Activated CD4-positive, alpha-beta memory T cell treated with anti-CD3 and anti-CD28 coated beads for 36 hours (primary cell): ENCODE results near the gene MARS2. TPM values are rescaled to one million over a fixed set of nuclear protein-coding genes. Genes with fewer than 3 reads are reported as not detected.
A peak's percentile ranks its signal among the peaks of the same experiment; 100 is the strongest.
"Not testable (repeated sequence)": the region's sequence is repeated elsewhere in the genome, so short reads cannot be mapped to it uniquely, and the experiment has no call there.

Source experiments
- CTCF ChIA-PET: fragments of 350-600 bp; sonication (Branson Sonifier 250); formaldehyde crosslinking; loops from one replicate; lab custom pipeline; 2021; ENCODE audit warnings: antibody characterized with exemption, inconsistent platforms; lab: Charles Lee
- POLR2A ChIA-PET: fragments of 350-600 bp; sonication (Branson Sonifier 250); formaldehyde crosslinking; loops from one replicate; lab custom pipeline; 2021; ENCODE audit warnings: antibody characterized with exemption; lab: Charles Lee
- DNase-seq: peaks from one replicate; pipeline ENCODE4 v3.0.0-alpha.2; 2020
- H3K27ac Mint-ChIP-seq: one replicate; pipeline ENCODE4 v1.8.0; 2021; ENCODE audit warnings: mixed read lengths
- H3K27me3 Mint-ChIP-seq: one replicate; pipeline ENCODE4 v1.8.0; 2021; ENCODE audit warnings: mixed read lengths
- H3K36me3 Mint-ChIP-seq: one replicate; pipeline ENCODE4 v1.8.0; 2021; ENCODE audit warnings: mixed read lengths
- H3K4me1 Mint-ChIP-seq: one replicate; pipeline ENCODE4 v1.8.0; 2021; ENCODE audit warnings: low read depth, mixed read lengths
- H3K4me3 Mint-ChIP-seq: one replicate; pipeline ENCODE4 v1.8.0; 2021; ENCODE audit warnings: mild to moderate bottlenecking, mixed read lengths
- H3K9me3 Mint-ChIP-seq: one replicate; pipeline ENCODE4 v1.8.0; 2021; ENCODE audit warnings: mixed read lengths
- intact Hi-C: fragments of 100-400 bp; cut with micrococcal nuclease; formaldehyde crosslinking; loops from one replicate; pipeline ENCODE4 v1.15.1; 2023
- total RNA-seq, 2 experiments: library from RNA; stranded (reverse); gene quantifications; one replicate each; pipeline ENCODE4 v1.2.3, GENCODE V29; 2021

The MARS2 gene
- total RNA-seq, 2 experiments from 2014 or later = 11.3 to 11.4 TPM

GRCh38 chr2:197707316-197708213 lies 2.4 kb downstream of the MARS2 start:
- DNase-seq = no peak
- Mint-ChIP-seq H3K27me3 (no peaks in the 10 kb centered on the region), H3K27ac (no peak overlapping the region), H3K4me3 (peak overlapping the region; percentile 80), H3K9me3 (no peaks in the 10 kb centered on the region), H3K36me3 (peaks cover 26% of the 10 kb centered on the region), H3K4me1 (peaks cover 39% of the 10 kb centered on the region)
- CTCF ChIA-PET = interaction anchor here (1.0 to 1.8 kb wide), 5 partner anchors 71 to 590 kb away, joined by 4 to 8 read pairs (median 4); no protein-coding TSS in a partner anchor
- intact Hi-C loops = loop anchor here (1.0 to 10.0 kb wide), 11 partner anchors 71 to 1747 kb away; partner anchors contain the start of genes CCDC150, PGAP1 and SATB2
- POLR2A ChIA-PET = no interaction called here

- Mint-ChIP-seq H3K9me3 (no peaks in the 10 kb centered on the region), H3K27ac (no peak overlapping the region), H3K27me3 (no peaks in the 10 kb centered on the region), H3K36me3 (peaks cover 26% of the 10 kb centered on the region), H3K4me3 (peak overlapping the region; percentile 56), H3K4me1 (peaks cover 45% of the 10 kb centered on the region)
- CTCF ChIA-PET = interaction anchor here (0.6 kb wide), 1 partner anchor 588 kb away, joined by 3 read pairs; no protein-coding TSS in a partner anchor
- no peak for DNase-seq
- intact Hi-C loops = loop anchor here (5.0 to 10.0 kb wide), 8 partner anchors 129 to 1746 kb away; partner anchors contain the start of genes CCDC150, PGAP1 and SATB2
- POLR2A ChIA-PET = no interaction called here
Observed at GRCh38 chr2:197708331-197708730, 3.2 kb downstream of the MARS2 start.

DNA sequence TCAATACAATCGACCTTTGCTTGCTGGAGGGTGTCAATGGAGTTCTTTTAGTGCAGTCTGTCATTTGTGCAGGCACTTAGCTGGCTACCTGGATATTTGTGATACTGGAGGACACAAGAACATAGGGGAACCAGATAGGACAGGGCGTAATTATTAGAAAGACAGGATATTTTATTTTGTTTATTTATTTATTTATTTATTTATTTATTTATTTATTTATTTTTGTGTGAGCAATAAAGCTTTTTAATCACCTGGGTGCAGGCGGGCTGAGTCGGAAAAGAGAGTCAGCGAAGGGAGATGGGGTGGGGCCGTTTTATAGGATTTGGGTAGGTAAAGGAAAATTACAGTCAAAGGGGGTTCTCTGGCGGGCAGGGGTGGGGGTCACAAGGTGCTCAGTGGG lies 4.0 kb downstream of the MARS2 start:
- peaks cover 48% of the 10 kb centered on the region for H3K4me1 Mint-ChIP-seq
- not testable (repeated sequence) for DNase-seq

DNA sequence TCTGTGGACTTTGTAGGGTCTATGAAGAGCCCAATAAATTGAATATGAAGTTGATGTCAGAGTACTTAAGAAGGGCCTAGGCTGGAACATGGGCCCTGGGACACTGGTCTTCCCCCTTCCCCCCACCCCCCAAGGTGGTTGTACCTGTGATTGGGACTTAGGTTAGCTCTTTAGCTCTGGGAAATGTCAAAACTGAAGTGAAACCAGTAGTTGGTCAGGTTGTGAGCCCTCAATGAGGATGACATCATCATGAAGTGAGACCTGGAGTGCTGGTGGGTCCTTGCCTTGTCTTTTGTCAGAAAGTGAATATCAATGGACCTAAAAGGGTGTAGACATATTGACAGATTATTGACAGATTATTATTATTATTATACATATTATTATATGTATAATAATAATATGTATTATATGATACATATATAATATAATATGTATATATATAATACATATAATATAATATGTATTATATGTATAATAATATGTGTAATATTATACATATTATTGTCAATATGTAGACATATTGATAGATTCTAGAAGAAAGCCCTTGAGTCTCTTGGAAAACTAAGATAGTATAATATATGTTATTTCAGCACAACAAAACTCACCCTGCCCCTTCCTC lies 5.4 kb downstream of the MARS2 start:
- no peak overlapping the region for H3K4me3 Mint-ChIP-seq
- H3K4me1 Mint-ChIP-seq = peaks cover 44% of the 10 kb centered on the region
- CTCF ChIA-PET = no interaction called here
- no peaks in the 10 kb centered on the region for H3K27me3 Mint-ChIP-seq
- POLR2A ChIA-PET = no interaction called here
- intact Hi-C loops = no loop called here
- DNase-seq = peak; percentile 30
- no peak overlapping the region for H3K27ac Mint-ChIP-seq
- H3K36me3 Mint-ChIP-seq = peaks cover 30% of the 10 kb centered on the region
- H3K9me3 Mint-ChIP-seq = no peaks in the 10 kb centered on the region

More for the DNA sequence above, 4.0 kb downstream of the MARS2 start:
- H3K27me3 Mint-ChIP-seq, H3K27ac Mint-ChIP-seq, H3K4me3 Mint-ChIP-seq, CTCF ChIA-PET, POLR2A ChIA-PET, H3K9me3 Mint-ChIP-seq: not testable (repeated sequence)
- H3K36me3 Mint-ChIP-seq = peaks cover 28% of the 10 kb centered on the region
- intact Hi-C loops = loop anchor here (5.0 to 10.0 kb wide), 8 partner anchors 128 to 1746 kb away; partner anchors contain the start of genes CCDC150, PGAP1 and SATB2

DNA sequence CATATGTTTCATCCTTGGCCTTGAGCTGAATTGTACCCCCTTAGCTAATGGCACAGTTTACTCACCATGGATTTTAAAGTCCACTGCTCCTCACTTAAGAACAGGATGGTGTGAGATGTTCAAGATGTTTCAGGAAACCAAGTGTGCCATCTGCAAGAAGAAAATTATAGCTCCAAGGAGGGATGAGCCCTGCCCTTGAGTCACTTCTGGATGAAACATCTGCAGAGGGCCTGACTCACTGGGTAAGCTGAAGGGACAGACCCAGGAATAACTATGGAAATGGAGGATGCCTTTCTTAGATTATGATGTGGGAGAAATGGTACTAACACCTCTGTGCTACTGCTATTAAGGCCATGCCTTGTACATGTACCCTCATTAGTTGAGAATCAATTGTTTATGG lies 6.4 kb downstream of the MARS2 start:
- Mint-ChIP-seq H3K36me3 (peaks cover 32% of the 10 kb centered on the region), H3K27ac (no peak overlapping the region), H3K4me3 (no peak overlapping the region), H3K9me3 (no peaks in the 10 kb centered on the region), H3K4me1 (peaks cover 44% of the 10 kb centered on the region), H3K27me3 (no peaks in the 10 kb centered on the region)
- intact Hi-C loops = no loop called here
- ChIA-PET POLR2A (no interaction called here), CTCF (interaction anchor here (1.1 kb wide), 1 partner anchor 67 kb away, joined by 4 read pairs; no protein-coding TSS in a partner anchor)
- DNase-seq = no peak

DNA sequence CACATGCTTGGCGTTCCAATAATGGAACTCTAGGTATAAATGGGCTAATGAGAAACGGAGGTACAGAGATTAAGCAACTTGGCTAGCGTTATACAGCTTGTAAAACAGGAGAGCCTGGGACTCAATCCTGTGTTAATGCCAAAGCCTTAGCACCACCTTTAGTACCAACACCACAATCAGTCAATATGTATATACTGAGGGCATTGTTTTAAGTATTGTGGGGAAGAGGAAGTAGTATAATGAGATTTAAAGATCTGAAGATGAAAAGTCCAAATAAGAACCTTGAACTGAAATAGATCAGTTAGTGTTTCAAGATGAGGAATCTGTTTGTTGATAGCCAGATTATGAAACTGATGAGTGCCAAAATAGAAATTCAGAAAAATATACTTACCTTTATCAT lies 8.1 kb downstream of the MARS2 start:
- ChIA-PET POLR2A (no interaction called here), CTCF (no interaction called here)
- Mint-ChIP-seq H3K4me1 (peaks cover 34% of the 10 kb centered on the region), H3K27me3 (no peaks in the 10 kb centered on the region), H3K9me3 (no peaks in the 10 kb centered on the region), H3K27ac (no peak overlapping the region), H3K36me3 (peaks cover 31% of the 10 kb centered on the region), H3K4me3 (no peak overlapping the region)
- intact Hi-C loops = no loop called here
- no peak for DNase-seq

- Mint-ChIP-seq H3K9me3 (no peaks in the 10 kb centered on the region), H3K4me1 (peaks cover 8% of the 10 kb centered on the region), H3K27ac (no peak overlapping the region), H3K4me3 (no peak overlapping the region), H3K36me3 (peaks cover 6% of the 10 kb centered on the region), H3K27me3 (no peaks in the 10 kb centered on the region)
- DNase-seq = no peak
- intact Hi-C loops = no loop called here
- CTCF ChIA-PET = no interaction called here
- POLR2A ChIA-PET = no interaction called here
Observed at GRCh38 chr2:197717863-197718262, 12.7 kb downstream of the MARS2 start.

DNA sequence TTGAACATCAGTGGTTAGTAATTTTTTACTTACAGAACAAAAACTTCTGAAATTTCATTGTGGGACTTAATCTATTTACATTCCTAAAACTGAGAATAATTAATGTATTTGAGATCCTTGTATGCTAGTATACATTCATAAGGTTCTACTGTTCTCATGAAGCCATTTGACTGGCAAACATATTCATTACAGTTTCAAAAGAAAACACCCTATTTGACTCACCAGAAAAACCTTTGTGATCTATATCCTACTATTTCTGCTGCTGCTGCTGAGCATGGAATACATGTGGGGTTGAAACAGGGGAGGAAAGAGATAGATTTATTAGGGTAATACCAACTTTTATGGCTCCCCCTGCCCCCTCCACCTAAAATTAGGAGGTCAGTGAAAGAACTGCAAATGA lies 21.8 kb downstream of the MARS2 start:
- CTCF ChIA-PET = no interaction called here

DNA sequence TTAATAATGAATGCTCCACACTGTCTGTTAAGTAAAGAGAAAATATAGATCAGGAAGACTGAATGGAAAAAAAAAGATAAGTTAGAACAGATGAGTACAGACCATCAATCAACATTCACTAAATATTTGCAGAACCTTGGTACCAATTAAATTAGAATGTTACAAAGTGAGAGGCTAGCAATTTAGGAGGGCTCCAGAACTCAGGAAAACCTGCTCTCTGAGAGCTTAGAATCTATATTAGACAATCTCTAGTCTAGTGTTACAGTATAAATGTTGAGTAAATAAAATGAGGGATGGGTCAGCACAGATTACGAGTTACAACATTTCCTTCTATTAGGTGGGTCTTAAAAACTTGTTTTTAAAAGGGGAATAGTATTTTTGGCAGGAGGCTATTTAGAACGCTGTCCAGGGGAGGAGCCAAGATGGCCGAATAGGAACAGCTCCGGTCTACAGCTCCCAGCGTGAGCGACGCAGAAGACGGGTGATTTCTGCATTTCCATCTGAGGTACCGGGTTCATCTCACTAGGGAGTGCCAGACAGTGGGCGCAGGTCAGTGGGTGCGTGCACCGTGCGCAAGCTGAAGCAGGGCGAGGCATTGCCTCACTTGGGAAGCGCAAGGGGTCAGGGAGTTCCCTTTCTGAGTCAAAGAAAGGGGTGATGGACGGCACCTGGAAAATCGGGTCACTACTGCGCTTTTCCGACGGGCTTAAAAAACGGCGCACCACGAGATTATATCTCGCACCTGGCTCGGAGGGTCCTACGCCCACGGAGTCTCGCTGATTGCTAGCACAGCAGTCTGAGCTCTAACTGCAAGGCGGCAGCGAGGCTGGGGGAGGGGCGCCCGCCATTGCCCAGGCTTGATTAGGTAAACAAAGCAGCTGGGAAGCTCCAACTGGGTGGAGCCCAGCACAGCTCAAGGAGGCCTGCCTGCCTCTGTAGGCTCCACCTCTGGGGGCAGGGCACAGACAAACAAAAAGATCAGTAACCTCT lies 23.7 kb downstream of the MARS2 start:
- H3K4me1 Mint-ChIP-seq, H3K27me3 Mint-ChIP-seq, H3K9me3 Mint-ChIP-seq, H3K36me3 Mint-ChIP-seq, intact Hi-C loops, DNase-seq, POLR2A ChIA-PET, CTCF ChIA-PET, H3K4me3 Mint-ChIP-seq, H3K27ac Mint-ChIP-seq: not testable (repeated sequence)

More for the DNA sequence above, 21.8 kb downstream of the MARS2 start:
- Mint-ChIP-seq H3K27ac (no peak overlapping the region), H3K27me3 (no peaks in the 10 kb centered on the region), H3K4me1 (no peaks in the 10 kb centered on the region), H3K9me3 (peaks cover 2% of the 10 kb centered on the region), H3K4me3 (no peak overlapping the region), H3K36me3 (no peaks in the 10 kb centered on the region)
- DNase-seq = no peak
- intact Hi-C loops = no loop called here
- POLR2A ChIA-PET = no interaction called here

DNA sequence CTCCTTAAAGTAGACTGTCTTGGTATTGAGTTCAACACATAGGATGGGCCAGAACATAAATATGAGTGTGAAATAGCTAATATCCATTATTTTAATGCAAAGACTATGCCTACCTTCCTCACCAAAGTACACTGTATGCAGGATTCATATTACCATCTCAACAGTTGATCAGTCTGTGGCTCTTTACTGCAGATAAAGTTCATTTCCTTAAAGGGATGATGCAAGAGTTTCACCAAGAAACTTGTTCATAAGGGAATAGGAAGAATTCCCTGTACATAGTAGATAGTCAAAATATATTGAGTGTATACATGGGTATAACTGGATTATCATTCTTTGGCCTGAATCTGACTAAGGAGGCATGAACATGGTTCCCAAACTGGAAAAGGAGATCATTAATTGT lies 35.0 kb downstream of the MARS2 start:
- H3K4me3 Mint-ChIP-seq = no peak overlapping the region
- H3K4me1 Mint-ChIP-seq = no peaks in the 10 kb centered on the region
- DNase-seq = no peak
- H3K9me3 Mint-ChIP-seq = no peaks in the 10 kb centered on the region
- no peak overlapping the region for H3K27ac Mint-ChIP-seq
- no peaks in the 10 kb centered on the region for H3K36me3 Mint-ChIP-seq
- intact Hi-C loops = no loop called here
- ChIA-PET CTCF (no interaction called here), POLR2A (no interaction called here)
- H3K27me3 Mint-ChIP-seq = no peaks in the 10 kb centered on the region
